ENCODE measurements around the gene RTP3.

DNA sequence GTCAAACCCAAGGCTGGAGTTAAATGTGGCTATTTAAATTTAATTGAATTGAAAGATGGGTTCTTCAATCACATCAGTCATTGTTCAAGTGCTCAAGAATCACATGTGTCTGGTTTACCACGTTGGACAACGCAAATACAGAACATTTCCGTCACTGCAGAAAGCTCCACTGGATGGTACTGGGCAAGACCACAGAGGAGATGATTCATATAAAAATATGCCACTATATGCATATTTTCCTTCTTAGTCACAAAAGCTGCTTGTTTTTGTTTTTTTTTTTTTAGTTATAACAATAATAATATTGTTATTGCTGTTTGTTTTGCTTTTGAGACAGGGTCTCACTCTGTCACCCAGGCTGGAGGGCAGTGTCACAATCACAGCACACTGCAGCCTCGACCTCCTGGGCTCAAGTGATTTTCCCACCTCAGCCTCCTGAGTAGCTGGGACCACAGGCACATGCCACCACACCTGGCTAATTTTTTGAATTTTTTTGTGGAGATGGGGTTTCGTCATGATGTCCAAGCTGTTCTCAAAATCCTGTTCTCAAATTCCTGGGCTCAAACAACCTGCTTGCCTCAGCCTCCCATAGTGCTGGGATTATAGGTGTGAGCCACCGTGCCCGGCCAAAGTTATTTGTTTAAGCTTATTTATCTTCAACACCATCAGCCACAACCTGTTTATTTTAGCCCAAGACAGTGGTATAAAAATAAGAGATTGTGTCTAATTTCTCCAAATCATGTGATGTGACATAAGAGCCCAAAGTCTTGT, 19.4 kb downstream of the RTP3 start:
- TF ChIP-seq, protein P1, sequence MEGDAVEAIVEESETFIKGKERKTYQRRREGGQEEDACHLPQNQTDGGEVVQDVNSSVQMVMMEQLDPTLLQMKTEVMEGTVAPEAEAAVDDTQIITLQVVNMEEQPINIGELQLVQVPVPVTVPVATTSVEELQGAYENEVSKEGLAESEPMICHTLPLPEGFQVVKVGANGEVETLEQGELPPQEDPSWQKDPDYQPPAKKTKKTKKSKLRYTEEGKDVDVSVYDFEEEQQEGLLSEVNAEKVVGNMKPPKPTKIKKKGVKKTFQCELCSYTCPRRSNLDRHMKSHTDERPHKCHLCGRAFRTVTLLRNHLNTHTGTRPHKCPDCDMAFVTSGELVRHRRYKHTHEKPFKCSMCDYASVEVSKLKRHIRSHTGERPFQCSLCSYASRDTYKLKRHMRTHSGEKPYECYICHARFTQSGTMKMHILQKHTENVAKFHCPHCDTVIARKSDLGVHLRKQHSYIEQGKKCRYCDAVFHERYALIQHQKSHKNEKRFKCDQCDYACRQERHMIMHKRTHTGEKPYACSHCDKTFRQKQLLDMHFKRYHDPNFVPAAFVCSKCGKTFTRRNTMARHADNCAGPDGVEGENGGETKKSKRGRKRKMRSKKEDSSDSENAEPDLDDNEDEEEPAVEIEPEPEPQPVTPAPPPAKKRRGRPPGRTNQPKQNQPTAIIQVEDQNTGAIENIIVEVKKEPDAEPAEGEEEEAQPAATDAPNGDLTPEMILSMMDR (IDR thresholded peaks at IDR 0.05; ENCODE audit: borderline replicate concordance, extremely low read depth, low read length, poor library complexity, severe bottlenecking) = no peak
- TF ChIP-seq EZH2 (IDR thresholded peaks at IDR 0.05; ENCODE audit: borderline replicate concordance, low read depth, low read length, severe bottlenecking) = no peak

Measured in DND-41 (cell line).